GM18951 (cell line): ENCODE data around the gene STIM1.

Source experiments
- POLR2A ChIP-seq: IDR thresholded peaks from 4 replicates; pipeline ENCODE4 v1.6.1; 2011; ENCODE audit warnings: mild to moderate bottlenecking; ENCODE audit not compliant: insufficient read length, insufficient read depth; ENCODE audit errors: extremely low read depth
- in situ Hi-C: fragments of 300-500 bp; cut with MboI; formaldehyde crosslinking; loops from one replicate; pipeline ENCODE4 v1.12.0; 2022; ENCODE audit warnings: low sequenced_read_pairs, mixed read lengths, inconsistent platforms; ENCODE audit not compliant: unreplicated experiment

Gene STIM1

GRCh38 chr11:3953327-3953726 is 97.9 kb downstream of the STIM1 start:
- in situ Hi-C loops = no loop called here
- no peak for TF ChIP-seq POLR2A

- TF ChIP-seq POLR2A = no peak
- in situ Hi-C loops = no loop called here
Measured at GRCh38 chr11:3954448-3955298, 99.2 kb downstream of the STIM1 start.

GRCh38 chr11:3955299-3955665 is 99.8 kb downstream of the STIM1 start:
- TF ChIP-seq POLR2A = no peak
- in situ Hi-C loops = no loop called here

GRCh38 chr11:3956038-3956437 is 100.6 kb downstream of the STIM1 start:
- no peak for TF ChIP-seq POLR2A
- in situ Hi-C loops = no loop called here

GRCh38 chr11:3956748-3957147 is 101.3 kb downstream of the STIM1 start:
- in situ Hi-C loops = no loop called here
- TF ChIP-seq POLR2A = no peak

- in situ Hi-C loops = no loop called here
- TF ChIP-seq POLR2A = no peak
Measured at GRCh38 chr11:3957437-3957836, 102.0 kb downstream of the STIM1 start.

- in situ Hi-C loops = no loop called here
Measured at GRCh38 chr11:3958281-3958680, 102.8 kb downstream of the STIM1 start.

GRCh38 chr11:3959015-3959902 is 103.8 kb downstream of the STIM1 start:
- in situ Hi-C loops = no loop called here
- TF ChIP-seq POLR2A = no peak

More at GRCh38 chr11:3958281-3958680, 102.8 kb downstream of the STIM1 start:
- TF ChIP-seq POLR2A = no peak

GRCh38 chr11:3959903-3960265 is 104.4 kb downstream of the STIM1 start:
- in situ Hi-C loops = no loop called here

GRCh38 chr11:3962406-3962840 is 107.0 kb downstream of the STIM1 start:
- in situ Hi-C loops = no loop called here
- no peak for TF ChIP-seq POLR2A

More at GRCh38 chr11:3959903-3960265, 104.4 kb downstream of the STIM1 start:
- no peak for TF ChIP-seq POLR2A

- in situ Hi-C loops = no loop called here
Measured at GRCh38 chr11:3964056-3964455, 108.6 kb downstream of the STIM1 start.

GRCh38 chr11:3964935-3965604 is 109.6 kb downstream of the STIM1 start:
- in situ Hi-C loops = no loop called here
- TF ChIP-seq POLR2A = no peak

More at GRCh38 chr11:3964056-3964455, 108.6 kb downstream of the STIM1 start:
- TF ChIP-seq POLR2A = no peak

- TF ChIP-seq POLR2A = no peak
- in situ Hi-C loops = no loop called here
Measured at GRCh38 chr11:3967695-3968094, 112.2 kb downstream of the STIM1 start.
